Vagina (tissue), 2 donors: ENCODE results near the gene CTCFL. TPM values are rescaled to one million over a fixed set of nuclear protein-coding genes. Genes with fewer than 3 reads are reported as not detected.

ENCODE experiments used
- DNase-seq, 2 donors: peaks; one replicate each; pipeline ENCODE4 v3.0.0-alpha.2; 2017; ENCODE audit errors: extremely low spot score in 2 of 2
- H3K27ac ChIP-seq: fragments of 200-600 bp; sonication (generic); one replicate; pipeline ENCODE4 v1.5.1; 2019
- H3K27me3 ChIP-seq: fragments of 200-600 bp; sonication (generic); one replicate; pipeline ENCODE4 v1.5.1; 2019
- H3K36me3 ChIP-seq, 2 donors: fragments of 200-600 bp; sonication (generic); one replicate each; pipeline ENCODE4 v1.5.1; 2017 to 2019
- H3K4me1 ChIP-seq: fragments of 200-600 bp; sonication (generic); one replicate; pipeline ENCODE4 v1.5.1; 2019
- H3K4me3 ChIP-seq, 2 donors: fragments of 200-600 bp; sonication (generic); 1 replicate in 1 of 2; 2 replicates in 1 of 2; pipeline ENCODE4 v1.5.1; 2016 to 2019
- H3K9me3 ChIP-seq: fragments of 200-600 bp; sonication (generic); one replicate; pipeline ENCODE4 v1.5.1; 2019
- POLR2A ChIP-seq, 2 donors: fragments of 450-650 bp; IDR thresholded peaks; one replicate each; pipeline ENCODE4 v1.6.1; 2017; ENCODE audit warnings: antibody characterized with exemption in 2 of 2, mild to moderate bottlenecking in 2 of 2, moderate library complexity in 2 of 2
- POLR2AphosphoS5 ChIP-seq, 2 donors: sonication (generic); formaldehyde crosslinking; IDR thresholded peaks; one replicate each; pipeline ENCODE4 v1.9.0; 2017; ENCODE audit warnings: antibody characterized with exemption in 2 of 2, mild to moderate bottlenecking in 2 of 2, low read depth in 1 of 2; ENCODE audit not compliant: insufficient read depth in 1 of 2
- intact Hi-C: fragments of 100-400 bp; cut with DNase I; formaldehyde crosslinking; loops from one replicate; pipeline ENCODE4 v1.15.1; 2023
- total RNA-seq: library from RNA; depleted of rRNA; stranded (reverse); fragments of >200 nt; gene quantifications from one replicate; pipeline ENCODE4 v1.2.3, GENCODE V29; 2016
- TF ChIP-seq, protein P1 (sequence below), 3 experiments: fragments of 450-650 bp in 2 of 3; fragments of 200-600 bp in 1 of 3; sonication (generic) in 1 of 3; IDR thresholded peaks; one replicate each; pipeline ENCODE4 v1.5.1; 2017 to 2019; ENCODE audit warnings: antibody characterized with exemption in 3 of 3, mild to moderate bottlenecking in 2 of 3, moderate library complexity in 2 of 3

Gene CTCFL
- total RNA-seq, 1 donor from 2014 or later, result not detected

GRCh38 chr20:57468523-57469417, 56.2 kb downstream of the CTCFL start:
- TF ChIP-seq, protein P1, sequence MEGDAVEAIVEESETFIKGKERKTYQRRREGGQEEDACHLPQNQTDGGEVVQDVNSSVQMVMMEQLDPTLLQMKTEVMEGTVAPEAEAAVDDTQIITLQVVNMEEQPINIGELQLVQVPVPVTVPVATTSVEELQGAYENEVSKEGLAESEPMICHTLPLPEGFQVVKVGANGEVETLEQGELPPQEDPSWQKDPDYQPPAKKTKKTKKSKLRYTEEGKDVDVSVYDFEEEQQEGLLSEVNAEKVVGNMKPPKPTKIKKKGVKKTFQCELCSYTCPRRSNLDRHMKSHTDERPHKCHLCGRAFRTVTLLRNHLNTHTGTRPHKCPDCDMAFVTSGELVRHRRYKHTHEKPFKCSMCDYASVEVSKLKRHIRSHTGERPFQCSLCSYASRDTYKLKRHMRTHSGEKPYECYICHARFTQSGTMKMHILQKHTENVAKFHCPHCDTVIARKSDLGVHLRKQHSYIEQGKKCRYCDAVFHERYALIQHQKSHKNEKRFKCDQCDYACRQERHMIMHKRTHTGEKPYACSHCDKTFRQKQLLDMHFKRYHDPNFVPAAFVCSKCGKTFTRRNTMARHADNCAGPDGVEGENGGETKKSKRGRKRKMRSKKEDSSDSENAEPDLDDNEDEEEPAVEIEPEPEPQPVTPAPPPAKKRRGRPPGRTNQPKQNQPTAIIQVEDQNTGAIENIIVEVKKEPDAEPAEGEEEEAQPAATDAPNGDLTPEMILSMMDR (IDR thresholded peaks at IDR 0.05), result no peak
- TF ChIP-seq POLR2A (IDR thresholded peaks at IDR 0.05) (no peak), POLR2AphosphoS5 (IDR thresholded peaks at IDR 0.05; ENCODE audit: insufficient read depth in 1 of 2, low read depth in 1 of 2) (no peak)
- Histone ChIP-seq H3K27me3 (no peaks in the 10 kb centered on the region), H3K36me3 (no peaks in the 10 kb centered on the region), H3K4me1 (no peaks in the 10 kb centered on the region), H3K27ac (no peak overlapping the region), H3K4me3 (no peak overlapping the region), H3K9me3 (no peaks in the 10 kb centered on the region)
- no peak for DNase-seq
- intact Hi-C loops, result no loop called here

DNA sequence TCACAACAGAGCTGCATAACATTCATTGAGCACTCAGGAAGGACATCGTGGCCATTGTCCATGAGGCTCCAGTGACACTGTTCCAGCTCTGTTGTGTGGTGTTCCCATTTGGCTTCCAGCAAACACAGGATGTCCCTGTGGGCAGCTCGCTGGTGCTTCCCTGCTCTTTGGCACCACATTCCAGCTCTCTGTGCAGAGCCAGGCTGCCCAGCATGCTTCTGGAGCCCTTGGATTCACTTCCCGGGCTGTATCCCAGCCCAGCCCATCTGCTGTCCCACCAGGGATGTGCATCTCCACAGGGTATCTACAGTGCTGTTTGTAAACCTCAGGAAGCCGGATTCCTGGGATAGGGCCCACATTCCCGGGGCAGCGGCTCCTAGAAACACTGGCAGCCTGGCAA, 57.2 kb downstream of the CTCFL start:
- intact Hi-C loops, result no loop called here
- Histone ChIP-seq H3K27ac (no peak overlapping the region), H3K9me3 (no peaks in the 10 kb centered on the region), H3K36me3 (no peaks in the 10 kb centered on the region), H3K4me3 (no peak overlapping the region), H3K4me1 (no peaks in the 10 kb centered on the region), H3K27me3 (no peaks in the 10 kb centered on the region)
- TF ChIP-seq, protein P1 (IDR thresholded peaks at IDR 0.05), result no peak
- TF ChIP-seq POLR2AphosphoS5 (IDR thresholded peaks at IDR 0.05; ENCODE audit: insufficient read depth in 1 of 2, low read depth in 1 of 2), result no peak
- TF ChIP-seq POLR2A (IDR thresholded peaks at IDR 0.05), result no peak
- DNase-seq, result no peak

- Histone ChIP-seq H3K4me3 (no peak overlapping the region), H3K27me3 (no peaks in the 10 kb centered on the region), H3K9me3 (no peaks in the 10 kb centered on the region), H3K27ac (no peak overlapping the region), H3K36me3 (no peaks in the 10 kb centered on the region), H3K4me1 (no peaks in the 10 kb centered on the region)
- DNase-seq, result no peak
- TF ChIP-seq POLR2AphosphoS5 (IDR thresholded peaks at IDR 0.05; ENCODE audit: insufficient read depth in 1 of 2, low read depth in 1 of 2) (no peak), POLR2A (IDR thresholded peaks at IDR 0.05) (no peak)
- TF ChIP-seq, protein P1 (IDR thresholded peaks at IDR 0.05), result no peak
- intact Hi-C loops, result no loop called here
These were observed 59.0 kb downstream of the CTCFL start for GRCh38 chr20:57465943-57466342.

- Histone ChIP-seq H3K9me3 (no peaks in the 10 kb centered on the region), H3K4me1 (no peaks in the 10 kb centered on the region), H3K27ac (no peak overlapping the region), H3K36me3 (no peaks in the 10 kb centered on the region), H3K4me3 (no peak overlapping the region), H3K27me3 (no peaks in the 10 kb centered on the region)
- intact Hi-C loops, result no loop called here
- no peak for TF ChIP-seq POLR2A (IDR thresholded peaks at IDR 0.05)
- TF ChIP-seq POLR2AphosphoS5 (IDR thresholded peaks at IDR 0.05; ENCODE audit: insufficient read depth in 1 of 2, low read depth in 1 of 2), result no peak
- TF ChIP-seq, protein P1 (IDR thresholded peaks at IDR 0.05), result no peak
- DNase-seq, result no peak
These were observed 59.5 kb downstream of the CTCFL start for GRCh38 chr20:57465486-57465885.

DNA sequence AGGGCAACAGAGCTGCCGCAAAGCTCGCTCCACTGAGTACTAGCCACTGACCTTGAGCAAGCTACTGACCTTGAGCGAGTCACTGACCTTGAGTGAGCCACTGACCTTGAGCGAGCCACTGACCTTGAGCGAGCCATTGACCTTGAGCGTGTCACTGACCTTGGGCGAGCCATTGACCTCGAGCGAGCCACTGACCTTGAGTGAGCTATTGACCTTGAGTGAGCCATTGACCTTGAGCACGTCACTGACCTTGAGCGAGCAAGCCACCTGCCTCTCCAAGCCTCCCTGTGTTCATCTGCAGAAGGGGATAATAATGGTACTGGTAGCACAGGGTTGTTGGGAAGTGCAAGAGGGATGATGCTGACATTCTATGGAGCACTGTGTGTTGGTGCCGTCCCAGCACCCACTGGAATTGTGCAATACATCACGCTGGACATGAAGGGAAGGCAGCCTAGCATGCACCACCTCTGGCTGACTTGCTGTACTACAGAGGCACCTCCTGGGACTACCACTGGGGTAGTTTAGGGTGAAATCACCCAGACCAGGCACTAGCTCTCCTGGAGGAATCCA, 60.2 kb downstream of the CTCFL start:
- intact Hi-C loops, result no loop called here
- no peaks in the 10 kb centered on the region for H3K4me1 ChIP-seq
- H3K4me3 ChIP-seq, result no peak overlapping the region
- H3K9me3 ChIP-seq, result no peaks in the 10 kb centered on the region
- H3K27me3 ChIP-seq, result no peaks in the 10 kb centered on the region
- no peak for DNase-seq
- no peaks in the 10 kb centered on the region for H3K36me3 ChIP-seq
- no peak overlapping the region for H3K27ac ChIP-seq
- TF ChIP-seq POLR2A (IDR thresholded peaks at IDR 0.05) (no peak), POLR2AphosphoS5 (IDR thresholded peaks at IDR 0.05; ENCODE audit: insufficient read depth in 1 of 2, low read depth in 1 of 2) (no peak)
- TF ChIP-seq, protein P1 (IDR thresholded peaks at IDR 0.05), result no peak
